AG09319 (cell line): ENCODE data around the gene MINDY3.

Source experiments
- DNase-seq: peaks from one replicate; pipeline ENCODE4 v3.0.0-alpha.2; 2010; ENCODE audit warnings: low read depth; ENCODE audit errors: extremely low read depth
- TF ChIP-seq, protein P1 (sequence below): IDR thresholded peaks from 2 replicates; pipeline ENCODE4 v1.5.1; 2011; ENCODE audit warnings: low read depth, mild to moderate bottlenecking, inconsistent platforms, low read length, moderate library complexity

The MINDY3 gene

GRCh38 chr10:15796098-15796759 is 64.1 kb downstream of the MINDY3 start:
- DNase-seq = no peak
- TF ChIP-seq, protein P1, sequence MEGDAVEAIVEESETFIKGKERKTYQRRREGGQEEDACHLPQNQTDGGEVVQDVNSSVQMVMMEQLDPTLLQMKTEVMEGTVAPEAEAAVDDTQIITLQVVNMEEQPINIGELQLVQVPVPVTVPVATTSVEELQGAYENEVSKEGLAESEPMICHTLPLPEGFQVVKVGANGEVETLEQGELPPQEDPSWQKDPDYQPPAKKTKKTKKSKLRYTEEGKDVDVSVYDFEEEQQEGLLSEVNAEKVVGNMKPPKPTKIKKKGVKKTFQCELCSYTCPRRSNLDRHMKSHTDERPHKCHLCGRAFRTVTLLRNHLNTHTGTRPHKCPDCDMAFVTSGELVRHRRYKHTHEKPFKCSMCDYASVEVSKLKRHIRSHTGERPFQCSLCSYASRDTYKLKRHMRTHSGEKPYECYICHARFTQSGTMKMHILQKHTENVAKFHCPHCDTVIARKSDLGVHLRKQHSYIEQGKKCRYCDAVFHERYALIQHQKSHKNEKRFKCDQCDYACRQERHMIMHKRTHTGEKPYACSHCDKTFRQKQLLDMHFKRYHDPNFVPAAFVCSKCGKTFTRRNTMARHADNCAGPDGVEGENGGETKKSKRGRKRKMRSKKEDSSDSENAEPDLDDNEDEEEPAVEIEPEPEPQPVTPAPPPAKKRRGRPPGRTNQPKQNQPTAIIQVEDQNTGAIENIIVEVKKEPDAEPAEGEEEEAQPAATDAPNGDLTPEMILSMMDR = no peak

DNA sequence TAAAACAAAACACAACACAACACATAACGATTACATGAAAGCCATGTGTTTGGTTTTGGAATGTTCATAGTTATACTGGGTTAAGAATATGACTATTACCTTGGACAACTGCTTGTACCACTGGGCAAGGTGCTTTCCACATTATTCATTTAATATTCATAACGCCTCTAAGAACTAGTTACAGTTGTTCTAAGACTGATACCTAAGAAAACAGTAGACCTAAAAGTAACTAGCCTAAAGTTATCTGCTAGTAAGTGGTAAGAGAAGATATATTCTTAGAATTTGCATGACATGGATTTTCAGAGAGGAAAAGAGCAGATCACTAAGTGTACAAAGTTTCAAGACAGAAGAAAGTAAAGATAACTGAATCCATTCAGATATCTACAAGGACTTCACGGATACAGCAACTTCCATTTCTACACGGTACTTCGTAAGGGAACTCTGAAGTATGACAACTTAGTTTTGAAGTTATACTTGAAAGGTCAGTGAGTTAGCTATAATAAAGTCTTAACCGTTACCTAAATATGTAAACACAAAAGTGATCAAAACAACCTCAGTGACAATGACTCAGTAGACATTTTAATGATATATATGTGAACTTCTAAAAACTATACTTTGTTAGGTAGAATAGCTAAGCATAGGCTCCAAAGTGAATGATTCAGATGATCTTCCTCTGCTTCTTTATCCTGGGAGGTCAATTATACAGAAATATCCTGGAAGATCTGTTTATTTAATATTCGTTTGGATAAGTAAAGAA is 65.1 kb downstream of the MINDY3 start:
- TF ChIP-seq, protein P1 = no peak
- DNase-seq = no peak

- TF ChIP-seq, protein P1 = no peak
- no peak for DNase-seq
These were observed 65.7 kb downstream of the MINDY3 start for GRCh38 chr10:15794569-15794968.

- DNase-seq = no peak
- TF ChIP-seq, protein P1 = no peak
These were observed 66.6 kb downstream of the MINDY3 start for GRCh38 chr10:15793664-15794063.

DNA sequence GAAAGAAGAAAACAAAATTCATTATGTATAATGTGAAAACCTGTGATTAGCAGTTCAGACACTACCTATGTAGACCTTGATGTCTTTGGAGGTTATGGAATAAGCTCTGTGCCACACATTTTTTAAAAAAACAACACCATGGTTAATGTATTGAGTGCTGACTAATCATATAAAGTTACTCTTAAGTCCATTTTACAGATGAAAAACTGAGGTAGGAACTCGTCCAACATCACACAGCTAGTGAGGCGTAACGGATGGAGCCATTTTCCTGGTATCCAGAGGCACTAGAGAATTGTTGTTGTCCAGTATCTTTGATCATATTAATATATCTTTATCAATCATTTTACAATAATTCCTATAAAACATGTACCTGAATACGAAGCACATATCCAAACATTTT is 67.5 kb downstream of the MINDY3 start:
- TF ChIP-seq, protein P1 = no peak
- DNase-seq = no peak

- DNase-seq = no peak
- TF ChIP-seq, protein P1 = no peak
These were observed 68.3 kb downstream of the MINDY3 start for GRCh38 chr10:15791816-15792524.
